ENCODE results near the gene KBTBD8.
A peak's percentile ranks its signal among the peaks of the same experiment; 100 is the strongest.

KBTBD8 gene

GRCh38 chr3:66985336-66985920 is 12.7 kb upstream of the KBTBD8 start:
- no peak for ATAC-seq (replicated peaks)

GRCh38 chr3:66986406-66986805 is 11.7 kb upstream of the KBTBD8 start:
- no peak overlapping the region for H3K4me3 Mint-ChIP-seq
- H3K36me3 Mint-ChIP-seq (ENCODE audit: insufficient read depth), result no peaks in the 10 kb centered on the region
- H3K4me1 Mint-ChIP-seq (ENCODE audit: low read depth in 2 of 2), result no peaks in the 10 kb centered on the region
- no peak for DNase-seq
- no peak for ATAC-seq (replicated peaks)
- H3K9me3 Mint-ChIP-seq, result no peaks in the 10 kb centered on the region
- no peak overlapping the region for H3K27ac Mint-ChIP-seq
- peaks cover 0 to 27% of the 10 kb centered on the region in 2 donors for H3K27me3 Mint-ChIP-seq

More at GRCh38 chr3:66985336-66985920, 12.7 kb upstream of the KBTBD8 start:
- Mint-ChIP-seq H3K36me3 (ENCODE audit: insufficient read depth) (no peaks in the 10 kb centered on the region), H3K27me3 (peaks cover 0 to 27% of the 10 kb centered on the region in 2 donors), H3K27ac (no peak overlapping the region), H3K4me3 (no peak overlapping the region), H3K4me1 (ENCODE audit: low read depth in 2 of 2) (no peaks in the 10 kb centered on the region), H3K9me3 (no peaks in the 10 kb centered on the region)
- no peak for DNase-seq

GRCh38 chr3:66989241-66989640 is 8.9 kb upstream of the KBTBD8 start:
- peaks cover 16 to 30% of the 10 kb centered on the region in 2 donors for H3K27me3 Mint-ChIP-seq
- no peak overlapping the region for H3K4me3 Mint-ChIP-seq
- no peaks in the 10 kb centered on the region for H3K9me3 Mint-ChIP-seq
- no peak for DNase-seq
- H3K4me1 Mint-ChIP-seq (ENCODE audit: low read depth in 2 of 2), result no peaks in the 10 kb centered on the region
- H3K27ac Mint-ChIP-seq, result no peak overlapping the region
- no peaks in the 10 kb centered on the region for H3K36me3 Mint-ChIP-seq (ENCODE audit: insufficient read depth)
- no peak for ATAC-seq (replicated peaks)

GRCh38 chr3:66989860-66990696 is 8.0 kb upstream of the KBTBD8 start:
- H3K4me3 Mint-ChIP-seq, result no peak overlapping the region
- H3K9me3 Mint-ChIP-seq, result no peaks in the 10 kb centered on the region
- DNase-seq (no peak), ATAC-seq (replicated peaks) (peak; percentile 27)
- H3K27ac Mint-ChIP-seq, result no peak overlapping the region
- peaks cover 22 to 30% of the 10 kb centered on the region in 2 donors for H3K27me3 Mint-ChIP-seq
- no peaks in the 10 kb centered on the region for H3K36me3 Mint-ChIP-seq (ENCODE audit: insufficient read depth)
- no peaks in the 10 kb centered on the region for H3K4me1 Mint-ChIP-seq (ENCODE audit: low read depth in 2 of 2)

- ATAC-seq (replicated peaks) (no peak), DNase-seq (no peak)
- no peaks in the 10 kb centered on the region for H3K9me3 Mint-ChIP-seq
- H3K27ac Mint-ChIP-seq, result no peak overlapping the region
- H3K4me1 Mint-ChIP-seq (ENCODE audit: low read depth in 2 of 2), result no peaks in the 10 kb centered on the region
- no peak overlapping the region for H3K4me3 Mint-ChIP-seq
- H3K27me3 Mint-ChIP-seq, result peaks cover 22 to 27% of the 10 kb centered on the region in 2 donors
- H3K36me3 Mint-ChIP-seq (ENCODE audit: insufficient read depth), result no peaks in the 10 kb centered on the region
These were observed 6.6 kb upstream of the KBTBD8 start for GRCh38 chr3:66991459-66991858.

GRCh38 chr3:66993082-66993481 is 5.0 kb upstream of the KBTBD8 start:
- no peak for ATAC-seq (replicated peaks)
- H3K27ac Mint-ChIP-seq, result no peak overlapping the region
- H3K27me3 Mint-ChIP-seq, result peaks cover 22 to 27% of the 10 kb centered on the region in 2 donors
- H3K36me3 Mint-ChIP-seq (ENCODE audit: insufficient read depth), result peaks cover 5% of the 10 kb centered on the region
- no peaks in the 10 kb centered on the region for H3K9me3 Mint-ChIP-seq
- H3K4me3 Mint-ChIP-seq, result no peak overlapping the region
- DNase-seq, result no peak
- peaks cover 0 to 4% of the 10 kb centered on the region in 2 donors for H3K4me1 Mint-ChIP-seq (ENCODE audit: low read depth in 2 of 2)

- no peak overlapping the region for H3K4me3 Mint-ChIP-seq
- H3K27ac Mint-ChIP-seq, result no peak overlapping the region
- ATAC-seq (replicated peaks) (no peak), DNase-seq (no peak)
- no peaks in the 10 kb centered on the region for H3K9me3 Mint-ChIP-seq
- H3K36me3 Mint-ChIP-seq (ENCODE audit: insufficient read depth), result peaks cover 12% of the 10 kb centered on the region
- H3K27me3 Mint-ChIP-seq, result peaks cover 22 to 27% of the 10 kb centered on the region in 2 donors
- H3K4me1 Mint-ChIP-seq (ENCODE audit: low read depth in 2 of 2), result peaks cover 8 to 12% of the 10 kb centered on the region in 2 donors
These were observed 3.5 kb upstream of the KBTBD8 start for GRCh38 chr3:66994588-66994987.

GRCh38 chr3:66996696-66997095 is 1.4 kb upstream of the KBTBD8 start:
- Mint-ChIP-seq H3K4me1 (ENCODE audit: low read depth in 2 of 2) (peaks cover 12% of the 10 kb centered on the region in 2 donors), H3K27me3 (peaks cover 22 to 27% of the 10 kb centered on the region in 2 donors), H3K36me3 (ENCODE audit: insufficient read depth) (peaks cover 12% of the 10 kb centered on the region), H3K27ac (no peak overlapping the region), H3K9me3 (no peaks in the 10 kb centered on the region), H3K4me3 (no peak overlapping the region)
- ATAC-seq (replicated peaks), result no peak
- no peak for DNase-seq

- Mint-ChIP-seq H3K27me3 (peaks cover 22 to 26% of the 10 kb centered on the region in 2 donors), H3K4me3 (peak overlapping the region; percentile 95 to 97), H3K27ac (peak overlapping the region; percentile 93 to 94), H3K4me1 (ENCODE audit: low read depth in 2 of 2) (peaks cover 12% of the 10 kb centered on the region in 2 donors), H3K36me3 (ENCODE audit: insufficient read depth) (peaks cover 12% of the 10 kb centered on the region), H3K9me3 (no peaks in the 10 kb centered on the region)
- DNase-seq, result peak in 1 of 3 experiments; percentile 0
- no peak for ATAC-seq (replicated peaks)
These were observed 471 bp upstream of the KBTBD8 start for GRCh38 chr3:66997560-66998112.

GRCh38 chr3:66998904-66999235 is 763 bp downstream of the KBTBD8 start:
- Mint-ChIP-seq H3K4me3 (peak overlapping the region; percentile 95 to 97), H3K9me3 (no peaks in the 10 kb centered on the region), H3K4me1 (ENCODE audit: low read depth in 2 of 2) (peaks cover 12 to 21% of the 10 kb centered on the region in 2 donors), H3K27ac (peak overlapping the region; percentile 93 to 94), H3K27me3 (peaks cover 10 to 14% of the 10 kb centered on the region in 2 donors), H3K36me3 (ENCODE audit: insufficient read depth) (peaks cover 17% of the 10 kb centered on the region)
- ATAC-seq (replicated peaks) (no peak), DNase-seq (no peak)

GRCh38 chr3:67000009-67000408 is 1.9 kb downstream of the KBTBD8 start:
- no peaks in the 10 kb centered on the region for H3K9me3 Mint-ChIP-seq
- ATAC-seq (replicated peaks), result no peak

GRCh38 chr3:67001086-67001861 is 3.2 kb downstream of the KBTBD8 start:
- H3K4me3 Mint-ChIP-seq, result no peak overlapping the region
- no peaks in the 10 kb centered on the region for H3K27me3 Mint-ChIP-seq
- peaks cover 25 to 38% of the 10 kb centered on the region in 2 donors for H3K4me1 Mint-ChIP-seq (ENCODE audit: low read depth in 2 of 2)
- peak overlapping the region in 1 of 2 donors; percentile 48 for H3K27ac Mint-ChIP-seq
- H3K9me3 Mint-ChIP-seq, result no peaks in the 10 kb centered on the region
- peaks cover 21% of the 10 kb centered on the region for H3K36me3 Mint-ChIP-seq (ENCODE audit: insufficient read depth)
- DNase-seq, result no peak
- ATAC-seq (replicated peaks), result no peak

More at GRCh38 chr3:67000009-67000408, 1.9 kb downstream of the KBTBD8 start:
- DNase-seq, result no peak
- Mint-ChIP-seq H3K27ac (no peak overlapping the region), H3K4me1 (ENCODE audit: low read depth in 2 of 2) (peaks cover 16 to 27% of the 10 kb centered on the region in 2 donors), H3K27me3 (peaks cover 0 to 2% of the 10 kb centered on the region in 2 donors), H3K36me3 (ENCODE audit: insufficient read depth) (peaks cover 17% of the 10 kb centered on the region), H3K4me3 (no peak overlapping the region)

GRCh38 chr3:67005974-67006373 is 7.9 kb downstream of the KBTBD8 start:
- H3K27me3 Mint-ChIP-seq, result no peaks in the 10 kb centered on the region
- H3K36me3 Mint-ChIP-seq (ENCODE audit: insufficient read depth), result peaks cover 24% of the 10 kb centered on the region
- H3K27ac Mint-ChIP-seq, result peak overlapping the region in 1 of 2 donors; percentile 34
- DNase-seq (no peak), ATAC-seq (replicated peaks) (no peak)
- peaks cover 14 to 42% of the 10 kb centered on the region in 2 donors for H3K4me1 Mint-ChIP-seq (ENCODE audit: low read depth in 2 of 2)
- H3K4me3 Mint-ChIP-seq, result peak overlapping the region; percentile 10 to 24
- H3K9me3 Mint-ChIP-seq, result no peaks in the 10 kb centered on the region
